Transverse colon (tissue), 4 donors: ENCODE results near the gene MTMR6. TPM values are rescaled to one million over a fixed set of nuclear protein-coding genes. Genes with fewer than 3 reads are reported as not detected.

Experiments used
- DNase-seq: peaks from one replicate; pipeline ENCODE4 v3.0.0-alpha.2; 2019
- H3K27ac ChIP-seq, 4 donors: fragments of 200-600 bp; sonication (generic); 2 replicates each; pipeline ENCODE4 v1.5.1; 2016 to 2018; ENCODE audit warnings: inconsistent platforms in 4 of 4
- H3K27me3 ChIP-seq: fragments of 200-600 bp; sonication (generic); 2 replicates; pipeline ENCODE4 v1.5.1; 2017; ENCODE audit warnings: inconsistent platforms
- H3K36me3 ChIP-seq, 4 donors: fragments of 200-600 bp; sonication (generic); 2 replicates each; pipeline ENCODE4 v1.5.1; 2017 to 2019; ENCODE audit warnings: inconsistent platforms in 4 of 4
- H3K4me1 ChIP-seq, 4 donors: fragments of 200-600 bp; sonication (generic); 2 replicates each; pipeline ENCODE4 v1.5.1; 2017 to 2020; ENCODE audit warnings: inconsistent platforms in 4 of 4
- H3K4me3 ChIP-seq, 4 donors: fragments of 200-600 bp; sonication (generic); 1 replicate in 1 of 4; 2 replicates in 3 of 4; pipeline versions ENCODE4 v1.5.1 to v1.6.1; 2017 to 2019; ENCODE audit warnings: inconsistent platforms in 4 of 4
- H3K9me3 ChIP-seq, 2 donors: fragments of 200-600 bp; sonication (generic); 2 replicates each; pipeline ENCODE4 v1.5.1; 2017 to 2019; ENCODE audit warnings: inconsistent platforms in 2 of 2
- EP300 ChIP-seq: sonication (generic); formaldehyde crosslinking; IDR thresholded peaks from one replicate; pipeline ENCODE4 v1.6.1; 2017; ENCODE audit warnings: antibody characterized with exemption, low read depth
- POLR2A ChIP-seq: fragments of 450-650 bp; IDR thresholded peaks from one replicate; pipeline ENCODE4 v1.6.1; 2016; ENCODE audit warnings: antibody characterized with exemption, mild to moderate bottlenecking, moderate library complexity
- POLR2AphosphoS5 ChIP-seq, 3 donors: sonication (generic); formaldehyde crosslinking; IDR thresholded peaks; one replicate each; pipeline ENCODE4 v1.6.1; 2016; ENCODE audit warnings: antibody characterized with exemption in 3 of 3
- WGBS, 2 donors: methylation state at CpG; one replicate each; pipeline ENCODE4 v1.1.5; 2018; ENCODE audit warnings: low coverage in 1 of 2; 5-methylcytosine and 5-hydroxymethylcytosine counted together
- in situ Hi-C, 4 donors: fragments of 200-750 bp; cut with MboI; loops; one replicate each; pipeline versions ENCODE4 v1.15.0 to v1.15.1; 2017; ENCODE audit warnings: low sequenced_read_pairs in 3 of 4, low pct_ligation_motif_present in 1 of 4, low pct_unique_long_range_greater_than_20kb in 1 of 4
- intact Hi-C: fragments of 100-400 bp; cut with DNase I; formaldehyde crosslinking; loops from one replicate; pipeline ENCODE4 v1.15.1; 2023; ENCODE audit warnings: low total_unique reads
- total RNA-seq, 4 donors: library from RNA; depleted of rRNA; stranded (reverse); fragments of >200 nt; gene quantifications; one replicate each; pipeline ENCODE4 v1.1.0, GENCODE V29; 2016
- TF ChIP-seq, protein P1 (sequence below), 5 experiments: fragments of 200-600 bp in 3 of 5; fragments of 450-650 bp in 2 of 5; sonication (generic) in 3 of 5; IDR thresholded peaks; 1 replicate in 2 of 5; 2 replicates in 3 of 5; pipeline ENCODE4 v1.5.1; 2016 to 2017; ENCODE audit warnings: antibody characterized with exemption in 5 of 5, inconsistent platforms in 3 of 5, mild to moderate bottlenecking in 2 of 5, moderate library complexity in 1 of 5

Gene MTMR6
- total RNA-seq, 4 donors from 2014 or later, result 6.4 to 16.4 (median 11.9) TPM

DNA sequence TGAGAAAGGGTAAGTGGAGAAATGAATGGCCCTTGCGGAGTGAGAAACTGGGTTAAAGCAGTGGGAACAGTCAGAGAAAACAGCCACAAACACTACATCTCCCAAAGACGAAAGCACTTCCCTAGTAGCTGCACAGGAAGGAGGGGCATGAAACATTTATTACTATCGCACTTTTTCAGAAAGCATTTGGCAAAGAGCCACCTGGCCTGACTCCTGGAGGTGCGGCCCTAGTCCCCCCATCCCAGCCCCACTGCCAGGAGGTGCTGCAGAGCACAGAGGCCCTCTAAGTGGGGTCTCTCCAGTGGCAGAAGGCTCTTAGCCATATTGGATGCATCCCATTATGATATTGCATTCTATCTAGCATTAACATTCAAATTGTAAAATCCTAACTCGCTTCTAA is 55.8 kb downstream of the MTMR6 start:
- peaks cover 3% of the 10 kb centered on the region for H3K27me3 ChIP-seq
- intact Hi-C loops, result no loop called here
- no peaks in the 10 kb centered on the region for H3K36me3 ChIP-seq
- peaks cover 0 to 5% (median 1%) of the 10 kb centered on the region in 4 donors for H3K4me1 ChIP-seq
- no peaks in the 10 kb centered on the region for H3K9me3 ChIP-seq
- no peak overlapping the region for H3K4me3 ChIP-seq
- no peak for DNase-seq
- in situ Hi-C loops, result loop anchor here in 1 of 4 donors (10.0 kb wide), 1 partner anchor 143 kb away; the partner anchor contains the start of gene ATP8A2
- 29 to 41% methylated on average over 4 to 5 of the region's 5 CpGs for WGBS, 2 donors
- no peak overlapping the region for H3K27ac ChIP-seq
- TF ChIP-seq, protein P1, sequence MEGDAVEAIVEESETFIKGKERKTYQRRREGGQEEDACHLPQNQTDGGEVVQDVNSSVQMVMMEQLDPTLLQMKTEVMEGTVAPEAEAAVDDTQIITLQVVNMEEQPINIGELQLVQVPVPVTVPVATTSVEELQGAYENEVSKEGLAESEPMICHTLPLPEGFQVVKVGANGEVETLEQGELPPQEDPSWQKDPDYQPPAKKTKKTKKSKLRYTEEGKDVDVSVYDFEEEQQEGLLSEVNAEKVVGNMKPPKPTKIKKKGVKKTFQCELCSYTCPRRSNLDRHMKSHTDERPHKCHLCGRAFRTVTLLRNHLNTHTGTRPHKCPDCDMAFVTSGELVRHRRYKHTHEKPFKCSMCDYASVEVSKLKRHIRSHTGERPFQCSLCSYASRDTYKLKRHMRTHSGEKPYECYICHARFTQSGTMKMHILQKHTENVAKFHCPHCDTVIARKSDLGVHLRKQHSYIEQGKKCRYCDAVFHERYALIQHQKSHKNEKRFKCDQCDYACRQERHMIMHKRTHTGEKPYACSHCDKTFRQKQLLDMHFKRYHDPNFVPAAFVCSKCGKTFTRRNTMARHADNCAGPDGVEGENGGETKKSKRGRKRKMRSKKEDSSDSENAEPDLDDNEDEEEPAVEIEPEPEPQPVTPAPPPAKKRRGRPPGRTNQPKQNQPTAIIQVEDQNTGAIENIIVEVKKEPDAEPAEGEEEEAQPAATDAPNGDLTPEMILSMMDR (IDR thresholded peaks at IDR 0.05), result no peak
- no peak for TF ChIP-seq POLR2A
- TF ChIP-seq EP300, result no peak
- TF ChIP-seq POLR2AphosphoS5 (IDR thresholded peaks at IDR 0.05), result no peak

DNA sequence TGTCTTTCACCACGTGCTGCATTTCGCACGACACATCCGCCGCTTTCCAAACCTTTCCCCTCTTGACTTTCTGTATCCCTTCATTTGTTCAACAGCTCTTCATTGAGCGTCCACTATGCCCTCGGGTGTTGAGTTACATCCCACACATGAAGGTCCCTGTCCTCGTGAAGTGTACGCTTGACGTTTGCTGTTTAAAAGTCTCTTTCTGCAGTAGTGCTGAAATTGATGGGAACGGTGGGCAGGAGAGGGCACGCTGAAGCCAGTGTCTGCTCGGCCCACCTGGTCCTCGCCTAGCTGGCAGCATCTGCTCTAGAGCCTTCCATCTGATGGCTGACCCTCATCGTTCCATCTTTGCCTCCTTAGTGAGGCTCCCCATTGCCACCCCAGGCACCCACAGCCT is 59.6 kb downstream of the MTMR6 start:
- no peaks in the 10 kb centered on the region for H3K4me1 ChIP-seq
- H3K27ac ChIP-seq, result no peak overlapping the region
- no peaks in the 10 kb centered on the region for H3K9me3 ChIP-seq
- H3K4me3 ChIP-seq, result no peak overlapping the region
- no peaks in the 10 kb centered on the region for H3K36me3 ChIP-seq
- in situ Hi-C loops, result no loop called here
- WGBS, 2 donors, result 88 to 91% methylated on average over 6 to 15 of the region's 15 CpGs
- intact Hi-C loops, result no loop called here
- TF ChIP-seq EP300, result no peak
- H3K27me3 ChIP-seq, result peaks cover 3% of the 10 kb centered on the region
- no peak for DNase-seq

DNA sequence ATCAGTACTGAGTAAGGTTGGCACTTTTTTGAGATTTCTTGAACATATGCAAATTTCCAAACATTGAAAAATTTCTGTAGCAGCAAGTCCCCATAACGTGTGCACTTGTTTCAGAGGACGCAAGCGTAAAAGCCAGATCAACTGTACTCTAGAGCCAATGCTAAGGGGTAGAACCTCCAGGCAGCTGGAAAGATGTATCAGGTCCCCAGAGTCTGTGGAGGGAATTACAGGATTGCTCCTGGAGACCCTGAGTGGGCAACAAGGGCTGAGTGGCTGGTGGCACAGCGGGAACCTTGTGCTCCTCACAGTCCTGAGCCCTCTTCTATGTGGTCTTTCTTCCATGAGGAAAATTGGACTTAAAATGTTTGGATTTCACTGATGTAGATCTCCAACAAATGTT is 61.3 kb downstream of the MTMR6 start:
- intact Hi-C loops, result no loop called here
- 88 to 89% methylated on average over 3 to 4 of the region's 4 CpGs for WGBS, 2 donors
- TF ChIP-seq EP300, result no peak

DNA sequence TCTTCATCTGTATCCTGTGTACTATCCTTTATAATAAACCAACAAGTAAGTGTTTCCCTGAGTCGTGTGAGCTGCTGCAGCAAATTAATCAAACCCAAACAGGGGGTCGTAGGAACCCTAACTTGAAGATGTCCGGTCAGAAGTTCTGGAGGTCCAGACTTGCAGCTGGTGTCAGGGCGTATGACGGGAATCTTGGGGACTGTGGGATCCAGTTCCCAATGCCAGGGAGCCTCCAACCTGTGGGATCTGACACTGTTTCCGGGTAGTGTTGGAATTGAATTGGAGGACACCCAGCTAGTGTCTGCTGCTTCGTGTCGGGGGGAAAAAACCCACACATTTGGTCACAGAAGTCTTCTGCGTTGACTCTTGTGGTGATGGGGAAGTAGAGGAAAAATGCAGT is 63.1 kb downstream of the MTMR6 start:
- H3K4me3 ChIP-seq, result no peak overlapping the region
- TF ChIP-seq, protein P1 (IDR thresholded peaks at IDR 0.05), result no peak
- TF ChIP-seq POLR2AphosphoS5 (IDR thresholded peaks at IDR 0.05) (no peak), POLR2A (no peak)
- H3K27me3 ChIP-seq, result peaks cover 3% of the 10 kb centered on the region
- H3K36me3 ChIP-seq, result no peaks in the 10 kb centered on the region
- H3K9me3 ChIP-seq, result no peaks in the 10 kb centered on the region
- no peaks in the 10 kb centered on the region for H3K4me1 ChIP-seq
- no peak for DNase-seq
- H3K27ac ChIP-seq, result no peak overlapping the region
- in situ Hi-C loops (no loop called here), intact Hi-C loops (no loop called here)
- whole genome bisulfite sequencing, 2 donors, result 93% methylated on average over 9 of the region's 9 CpGs; no CpG with 5 or more reads in 1 of the 2 donors

More for the DNA sequence above, 61.3 kb downstream of the MTMR6 start:
- Histone ChIP-seq H3K4me3 (no peak overlapping the region), H3K4me1 (no peaks in the 10 kb centered on the region), H3K36me3 (no peaks in the 10 kb centered on the region), H3K9me3 (no peaks in the 10 kb centered on the region), H3K27ac (no peak overlapping the region), H3K27me3 (peaks cover 3% of the 10 kb centered on the region)
- in situ Hi-C loops, result no loop called here
- no peak for DNase-seq

DNA sequence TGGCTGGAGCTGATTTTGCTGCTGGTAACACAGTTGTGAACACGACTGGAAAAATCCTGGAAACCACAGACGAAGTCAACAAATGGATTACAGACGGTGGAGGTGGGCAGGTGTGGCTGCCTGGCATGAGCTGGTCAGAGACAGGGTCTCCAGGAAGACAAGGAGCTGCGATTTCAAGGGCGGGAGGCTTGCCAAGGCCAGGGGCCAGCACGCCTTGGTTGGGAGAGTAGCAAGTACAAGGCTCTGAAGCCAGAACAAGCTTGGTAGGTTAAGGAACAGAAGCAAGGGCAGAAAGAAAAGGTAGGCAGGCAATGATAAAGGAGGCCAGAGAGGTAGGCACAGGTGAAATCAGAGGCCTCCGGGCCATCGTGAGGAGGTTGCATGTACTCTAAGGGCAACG is 64.5 kb downstream of the MTMR6 start:
- Histone ChIP-seq H3K4me1 (no peaks in the 10 kb centered on the region), H3K9me3 (no peaks in the 10 kb centered on the region), H3K27ac (no peak overlapping the region), H3K36me3 (no peaks in the 10 kb centered on the region), H3K27me3 (no peaks in the 10 kb centered on the region), H3K4me3 (no peak overlapping the region)
- TF ChIP-seq POLR2A, result no peak
- TF ChIP-seq, protein P1 (IDR thresholded peaks at IDR 0.05), result no peak
- TF ChIP-seq EP300, result no peak
- TF ChIP-seq POLR2AphosphoS5 (IDR thresholded peaks at IDR 0.05), result no peak
- intact Hi-C loops, result no loop called here
- no peak for DNase-seq
- in situ Hi-C loops, result no loop called here
- 83 to 84% methylated on average over 4 to 9 of the region's 9 CpGs for WGBS, 2 donors
